HCT116 (cell line): ENCODE results near the gene SPON1.
"Not testable (repeated sequence)": the region's sequence is repeated elsewhere in the genome, so short reads cannot be mapped to it uniquely, and the experiment has no call there.

Source experiments
- CEBPB ChIP-seq: IDR thresholded peaks from 2 replicates; pipeline ENCODE4 v1.6.1; 2012; ENCODE audit warnings: low read depth
- EZH2 ChIP-seq: fragments of 200-600 bp; sonication (generic); IDR thresholded peaks from 2 replicates; pipeline ENCODE4 v1.6.1; 2017; ENCODE audit warnings: antibody characterized with exemption, mixed run types
- FOSL1 ChIP-seq: IDR thresholded peaks from 2 replicates; pipeline ENCODE4 v1.6.1; 2012; ENCODE audit warnings: low read depth
- POLR2AphosphoS5 ChIP-seq: IDR thresholded peaks from 2 replicates; pipeline ENCODE4 v1.6.1; 2011; ENCODE audit warnings: mild to moderate bottlenecking, low read depth, low read length, moderate library complexity
- SP1 ChIP-seq: IDR thresholded peaks from 2 replicates; pipeline ENCODE4 v1.6.1; 2012; ENCODE audit warnings: low read depth
- TCF7L2 ChIP-seq: IDR thresholded peaks from 2 replicates; pipeline ENCODE4 v1.7.0; 2011; ENCODE audit warnings: borderline replicate concordance, inconsistent platforms; ENCODE audit not compliant: insufficient read depth, insufficient read length; ENCODE audit errors: extremely low read depth
- ZFX ChIP-seq: fragments of 450-650 bp; IDR thresholded peaks from 2 replicates; pipeline ENCODE4 v1.6.1; 2017
- ZNF274 ChIP-seq: fragments of 200-500 bp; sonication (Bioruptor generic); IDR thresholded peaks from 2 replicates; pipeline ENCODE4 v1.6.1; 2014; ENCODE audit warnings: mild to moderate bottlenecking, low read depth, low read length, inconsistent platforms
- TF ChIP-seq, protein P1 (sequence below): IDR thresholded peaks from 2 replicates; pipeline ENCODE4 v1.6.1; 2012
- TF ChIP-seq, protein P2 (sequence below), 3 experiments: fragments of 200-600 bp in 1 of 3; sonication (generic) in 1 of 3; IDR thresholded peaks in 2 of 3; conservative IDR thresholded peaks in 1 of 3; 2 replicates each; pipeline ENCODE4 v1.5.1; 2012 to 2017; ENCODE audit warnings: low read depth in 2 of 3, low read length in 2 of 3, antibody characterized with exemption in 1 of 3, borderline replicate concordance in 1 of 3, control low read depth in 1 of 3, mild to moderate bottlenecking in 1 of 3, mixed read lengths in 1 of 3, mixed run types in 1 of 3, moderate library complexity in 1 of 3; ENCODE audit not compliant: insufficient read depth in 1 of 3
- TF ChIP-seq, protein P3 (sequence below): IDR thresholded peaks from 2 replicates; pipeline ENCODE4 v1.6.1; 2012; ENCODE audit warnings: low read depth
- TF ChIP-seq, protein P4 (sequence below): IDR thresholded peaks from 2 replicates; pipeline ENCODE4 v1.6.1; 2011; ENCODE audit warnings: mild to moderate bottlenecking, low read length, moderate library complexity; ENCODE audit not compliant: insufficient replicate concordance; ENCODE audit errors: extremely low read depth

DNA sequence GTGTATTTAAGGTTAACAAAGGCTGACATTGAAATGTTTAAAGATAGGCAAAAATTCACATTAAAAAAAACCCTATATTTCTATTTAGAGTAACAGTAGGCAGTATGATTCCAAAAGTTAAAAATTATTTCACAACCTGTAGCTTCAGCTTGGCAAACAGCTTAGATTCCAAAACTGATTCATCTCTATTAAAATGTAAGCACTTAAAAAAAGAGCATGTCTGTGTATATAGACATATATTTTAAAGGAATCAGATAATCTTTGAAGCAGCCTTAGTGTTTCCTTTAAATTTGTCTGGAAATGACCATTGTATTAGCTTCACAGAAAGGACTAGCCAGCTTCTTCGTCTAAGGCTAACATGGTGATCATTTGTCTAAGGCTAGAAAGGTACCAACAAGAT is 316.3 kb downstream of the SPON1 start:
- TF ChIP-seq SP1, EZH2, ZNF274, POLR2AphosphoS5, CEBPB, FOSL1, TCF7L2, ZFX: not testable (repeated sequence)
- TF ChIP-seq, protein P1, sequence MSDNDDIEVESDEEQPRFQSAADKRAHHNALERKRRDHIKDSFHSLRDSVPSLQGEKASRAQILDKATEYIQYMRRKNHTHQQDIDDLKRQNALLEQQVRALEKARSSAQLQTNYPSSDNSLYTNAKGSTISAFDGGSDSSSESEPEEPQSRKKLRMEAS = not testable (repeated sequence)
- TF ChIP-seq, protein P2, sequence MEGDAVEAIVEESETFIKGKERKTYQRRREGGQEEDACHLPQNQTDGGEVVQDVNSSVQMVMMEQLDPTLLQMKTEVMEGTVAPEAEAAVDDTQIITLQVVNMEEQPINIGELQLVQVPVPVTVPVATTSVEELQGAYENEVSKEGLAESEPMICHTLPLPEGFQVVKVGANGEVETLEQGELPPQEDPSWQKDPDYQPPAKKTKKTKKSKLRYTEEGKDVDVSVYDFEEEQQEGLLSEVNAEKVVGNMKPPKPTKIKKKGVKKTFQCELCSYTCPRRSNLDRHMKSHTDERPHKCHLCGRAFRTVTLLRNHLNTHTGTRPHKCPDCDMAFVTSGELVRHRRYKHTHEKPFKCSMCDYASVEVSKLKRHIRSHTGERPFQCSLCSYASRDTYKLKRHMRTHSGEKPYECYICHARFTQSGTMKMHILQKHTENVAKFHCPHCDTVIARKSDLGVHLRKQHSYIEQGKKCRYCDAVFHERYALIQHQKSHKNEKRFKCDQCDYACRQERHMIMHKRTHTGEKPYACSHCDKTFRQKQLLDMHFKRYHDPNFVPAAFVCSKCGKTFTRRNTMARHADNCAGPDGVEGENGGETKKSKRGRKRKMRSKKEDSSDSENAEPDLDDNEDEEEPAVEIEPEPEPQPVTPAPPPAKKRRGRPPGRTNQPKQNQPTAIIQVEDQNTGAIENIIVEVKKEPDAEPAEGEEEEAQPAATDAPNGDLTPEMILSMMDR (IDR thresholded peaks at IDR 0.05 in 2 of 3, conservative IDR thresholded peaks at IDR 0.05 in 1 of 3; ENCODE audit: borderline replicate concordance in 1 of 3, insufficient read depth in 1 of 3, low read depth in 2 of 3, low read length in 2 of 3) = not testable (repeated sequence)
- TF ChIP-seq, protein P3, sequence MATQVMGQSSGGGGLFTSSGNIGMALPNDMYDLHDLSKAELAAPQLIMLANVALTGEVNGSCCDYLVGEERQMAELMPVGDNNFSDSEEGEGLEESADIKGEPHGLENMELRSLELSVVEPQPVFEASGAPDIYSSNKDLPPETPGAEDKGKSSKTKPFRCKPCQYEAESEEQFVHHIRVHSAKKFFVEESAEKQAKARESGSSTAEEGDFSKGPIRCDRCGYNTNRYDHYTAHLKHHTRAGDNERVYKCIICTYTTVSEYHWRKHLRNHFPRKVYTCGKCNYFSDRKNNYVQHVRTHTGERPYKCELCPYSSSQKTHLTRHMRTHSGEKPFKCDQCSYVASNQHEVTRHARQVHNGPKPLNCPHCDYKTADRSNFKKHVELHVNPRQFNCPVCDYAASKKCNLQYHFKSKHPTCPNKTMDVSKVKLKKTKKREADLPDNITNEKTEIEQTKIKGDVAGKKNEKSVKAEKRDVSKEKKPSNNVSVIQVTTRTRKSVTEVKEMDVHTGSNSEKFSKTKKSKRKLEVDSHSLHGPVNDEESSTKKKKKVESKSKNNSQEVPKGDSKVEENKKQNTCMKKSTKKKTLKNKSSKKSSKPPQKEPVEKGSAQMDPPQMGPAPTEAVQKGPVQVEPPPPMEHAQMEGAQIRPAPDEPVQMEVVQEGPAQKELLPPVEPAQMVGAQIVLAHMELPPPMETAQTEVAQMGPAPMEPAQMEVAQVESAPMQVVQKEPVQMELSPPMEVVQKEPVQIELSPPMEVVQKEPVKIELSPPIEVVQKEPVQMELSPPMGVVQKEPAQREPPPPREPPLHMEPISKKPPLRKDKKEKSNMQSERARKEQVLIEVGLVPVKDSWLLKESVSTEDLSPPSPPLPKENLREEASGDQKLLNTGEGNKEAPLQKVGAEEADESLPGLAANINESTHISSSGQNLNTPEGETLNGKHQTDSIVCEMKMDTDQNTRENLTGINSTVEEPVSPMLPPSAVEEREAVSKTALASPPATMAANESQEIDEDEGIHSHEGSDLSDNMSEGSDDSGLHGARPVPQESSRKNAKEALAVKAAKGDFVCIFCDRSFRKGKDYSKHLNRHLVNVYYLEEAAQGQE = not testable (repeated sequence)
- TF ChIP-seq, protein P4, sequence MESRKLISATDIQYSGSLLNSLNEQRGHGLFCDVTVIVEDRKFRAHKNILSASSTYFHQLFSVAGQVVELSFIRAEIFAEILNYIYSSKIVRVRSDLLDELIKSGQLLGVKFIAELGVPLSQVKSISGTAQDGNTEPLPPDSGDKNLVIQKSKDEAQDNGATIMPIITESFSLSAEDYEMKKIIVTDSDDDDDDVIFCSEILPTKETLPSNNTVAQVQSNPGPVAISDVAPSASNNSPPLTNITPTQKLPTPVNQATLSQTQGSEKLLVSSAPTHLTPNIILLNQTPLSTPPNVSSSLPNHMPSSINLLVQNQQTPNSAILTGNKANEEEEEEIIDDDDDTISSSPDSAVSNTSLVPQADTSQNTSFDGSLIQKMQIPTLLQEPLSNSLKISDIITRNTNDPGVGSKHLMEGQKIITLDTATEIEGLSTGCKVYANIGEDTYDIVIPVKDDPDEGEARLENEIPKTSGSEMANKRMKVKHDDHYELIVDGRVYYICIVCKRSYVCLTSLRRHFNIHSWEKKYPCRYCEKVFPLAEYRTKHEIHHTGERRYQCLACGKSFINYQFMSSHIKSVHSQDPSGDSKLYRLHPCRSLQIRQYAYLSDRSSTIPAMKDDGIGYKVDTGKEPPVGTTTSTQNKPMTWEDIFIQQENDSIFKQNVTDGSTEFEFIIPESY = not testable (repeated sequence)
